SW480 (cell line): ENCODE measurements around the gene TMEM121.
"Not testable (repeated sequence)": the region's sequence is repeated elsewhere in the genome, so short reads cannot be mapped to it uniquely, and the experiment has no call there.

ENCODE experiments used
- DNase-seq: peaks from one replicate; pipeline ENCODE4 v3.0.0-alpha.2; 2016; ENCODE audit warnings: low spot score

The TMEM121 gene

DNA sequence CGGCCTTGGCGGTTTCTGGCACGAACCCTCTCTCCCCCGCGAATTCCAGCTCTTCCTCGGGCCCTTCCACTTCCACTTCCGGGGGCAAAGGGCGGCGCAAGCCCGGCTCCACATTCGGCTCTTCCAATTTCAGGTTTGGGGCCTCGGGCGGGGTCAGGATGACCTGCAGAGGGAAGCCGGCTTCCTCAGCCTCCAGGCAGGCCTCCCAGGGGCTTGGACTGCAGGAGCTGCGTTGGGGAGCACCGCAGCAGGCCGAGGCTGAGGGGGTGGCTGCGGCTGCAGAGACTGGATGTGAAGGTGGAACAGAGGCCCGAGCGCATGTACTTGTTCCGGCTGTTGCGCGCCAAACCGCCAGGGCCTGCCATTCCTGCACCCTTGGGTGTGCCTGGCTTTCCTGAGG is 20.7 kb downstream of the TMEM121 start:
- not testable (repeated sequence) for DNase-seq

DNA sequence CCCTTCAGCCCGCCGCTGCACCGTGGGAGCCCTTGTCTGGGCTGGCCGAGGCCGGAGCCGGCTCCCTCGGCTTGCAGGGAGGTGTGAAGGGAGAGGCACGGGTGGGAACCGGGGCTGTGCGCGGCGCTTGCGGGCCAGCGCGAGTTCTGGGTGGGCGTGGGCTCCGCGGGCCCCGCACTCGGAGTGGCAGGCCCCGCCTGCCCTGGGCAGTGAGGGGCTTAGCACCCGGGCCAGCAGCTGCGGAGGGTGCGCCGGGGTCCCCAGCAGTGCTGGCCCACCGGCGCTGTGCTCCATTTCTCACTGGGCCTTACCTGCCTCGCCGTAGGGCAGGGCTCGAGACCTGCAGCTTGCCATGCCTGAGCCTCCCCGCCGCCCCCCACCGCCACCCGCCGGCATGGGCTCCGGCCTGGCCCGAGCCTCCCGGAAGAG is 21.4 kb downstream of the TMEM121 start:
- no peak for DNase-seq

- no peak for DNase-seq
Observed at GRCh38 chr14:105549481-105549880, 23.1 kb downstream of the TMEM121 start.

DNA sequence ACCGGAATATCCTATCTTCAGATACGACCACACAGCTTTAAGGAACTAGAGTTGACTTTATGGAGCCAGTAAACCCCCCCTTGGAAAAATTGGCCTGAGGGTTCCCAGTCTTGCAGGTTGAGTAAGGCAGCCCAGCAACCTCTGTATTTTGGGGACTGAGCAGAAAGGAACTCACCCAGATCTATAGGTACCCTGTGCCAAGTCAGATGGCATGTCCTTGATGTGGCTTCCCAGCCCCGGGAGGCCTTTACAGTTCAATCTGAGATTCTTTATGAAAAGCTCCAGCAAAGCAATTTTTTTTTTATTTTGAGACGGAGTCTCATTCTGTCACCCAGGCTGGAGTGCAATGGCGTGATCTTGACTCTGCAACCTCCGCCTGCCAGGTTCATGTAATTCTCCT is 27.6 kb downstream of the TMEM121 start:
- DNase-seq = no peak

- no peak for DNase-seq
Observed at GRCh38 chr14:105554523-105554922, 28.1 kb downstream of the TMEM121 start.

GRCh38 chr14:105557671-105558070 is 31.3 kb downstream of the TMEM121 start:
- DNase-seq = not testable (repeated sequence)

- not testable (repeated sequence) for DNase-seq
Observed at GRCh38 chr14:105558449-105559154, 32.2 kb downstream of the TMEM121 start.

- not testable (repeated sequence) for DNase-seq
Observed at GRCh38 chr14:105559384-105560047, 33.1 kb downstream of the TMEM121 start.

- not testable (repeated sequence) for DNase-seq
Observed at GRCh38 chr14:105560048-105560669, 33.8 kb downstream of the TMEM121 start.

DNA sequence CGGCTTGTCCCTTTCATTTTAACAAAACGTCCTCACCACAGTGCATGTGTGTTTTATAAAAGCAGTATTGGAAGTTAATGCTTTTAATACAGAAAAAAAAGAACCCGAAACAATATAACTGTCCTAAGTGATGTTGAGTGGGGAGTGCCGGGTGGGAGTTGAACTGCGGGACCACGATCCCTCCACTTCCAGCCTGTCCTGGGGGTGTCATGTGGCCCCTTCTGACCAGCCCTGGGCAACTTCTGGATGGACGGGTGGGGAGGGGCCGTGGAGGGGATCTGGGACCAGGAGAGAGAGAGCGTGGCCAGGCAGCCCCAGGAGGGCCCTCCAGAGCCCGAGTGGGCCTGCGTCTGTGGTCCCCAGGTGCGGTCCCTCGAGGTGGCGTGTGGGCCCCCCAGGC is 35.0 kb downstream of the TMEM121 start:
- not testable (repeated sequence) for DNase-seq

- DNase-seq = no peak
Observed at GRCh38 chr14:105562713-105563346, 36.4 kb downstream of the TMEM121 start.

DNA sequence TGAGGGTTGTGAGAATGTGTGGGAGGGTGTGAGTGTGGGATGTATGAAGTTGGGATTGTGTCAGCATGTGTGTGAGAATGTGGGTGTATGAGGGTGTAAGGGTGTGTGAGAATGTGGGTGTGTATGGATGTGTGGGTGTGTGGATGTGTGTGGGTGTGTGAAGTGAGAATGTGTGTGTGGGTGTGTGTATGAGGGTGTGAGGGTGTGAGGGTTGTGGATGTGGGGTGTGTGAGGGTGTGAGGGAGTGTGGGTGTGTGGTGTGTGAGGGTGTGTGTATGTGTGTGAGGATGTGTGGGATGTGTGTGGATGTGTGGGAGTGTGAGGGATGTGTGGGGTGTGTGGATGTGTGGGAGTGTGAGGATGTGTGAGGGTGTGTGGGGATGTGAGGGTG is 37.0 kb downstream of the TMEM121 start:
- no peak for DNase-seq

DNA sequence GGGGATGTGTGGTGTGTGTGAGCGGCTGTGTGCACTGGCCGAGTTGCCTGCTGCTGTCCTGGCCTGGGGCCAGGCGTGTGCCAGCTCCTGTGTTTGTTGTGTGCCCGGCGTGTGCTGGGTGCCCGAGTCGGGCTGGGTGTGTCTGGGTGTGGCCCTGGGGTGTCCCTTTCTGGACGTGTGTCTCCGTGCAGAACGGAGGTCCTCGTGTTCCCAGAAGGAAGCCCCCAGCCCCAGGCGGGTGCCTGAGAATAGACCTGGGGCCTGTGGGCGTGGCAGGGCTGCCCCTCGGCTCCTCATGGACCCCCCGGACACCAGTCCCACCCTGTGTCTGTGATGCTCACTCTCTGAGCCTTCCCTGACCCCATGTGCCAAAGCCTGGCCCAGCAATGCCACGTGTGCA is 38.2 kb downstream of the TMEM121 start:
- not testable (repeated sequence) for DNase-seq

- DNase-seq = not testable (repeated sequence)
Observed at GRCh38 chr14:105565185-105565919, 39.0 kb downstream of the TMEM121 start.

GRCh38 chr14:105566248-105567163 is 40.1 kb downstream of the TMEM121 start:
- not testable (repeated sequence) for DNase-seq

- DNase-seq = not testable (repeated sequence)
Observed at GRCh38 chr14:105567164-105568103, 41.1 kb downstream of the TMEM121 start.

- not testable (repeated sequence) for DNase-seq
Observed at GRCh38 chr14:105568140-105568843, 41.9 kb downstream of the TMEM121 start.

DNA sequence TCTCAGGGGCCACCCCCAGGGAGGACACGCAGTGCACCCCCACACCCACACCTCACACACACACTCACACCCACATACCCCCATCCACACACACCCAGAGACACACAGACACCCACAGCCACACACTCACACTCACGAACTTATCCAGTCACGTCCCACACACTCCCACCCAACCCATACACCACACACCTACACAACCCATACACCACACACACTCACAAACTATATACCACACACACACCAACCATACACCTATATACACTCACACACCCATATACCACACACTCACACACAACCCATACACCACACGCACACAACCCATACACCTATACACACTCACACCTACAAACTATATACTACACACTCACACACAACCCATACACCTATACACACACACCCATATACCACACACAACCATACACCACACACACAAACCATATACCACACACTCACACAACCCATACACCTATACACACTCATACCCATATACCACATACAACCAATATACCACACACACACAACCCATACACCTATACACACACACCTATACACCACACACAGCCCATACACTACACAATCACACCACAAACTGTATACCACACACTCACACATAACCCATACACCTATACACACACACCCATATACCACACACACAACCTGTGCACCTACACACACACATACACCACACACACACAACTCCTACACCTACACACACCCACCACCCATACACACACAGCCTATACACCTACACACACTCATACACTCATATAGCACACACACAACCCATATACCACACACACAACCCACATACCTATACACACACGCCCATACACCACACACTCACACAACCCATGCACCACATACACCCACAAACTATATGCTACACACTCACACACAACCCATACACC is 42.7 kb downstream of the TMEM121 start:
- DNase-seq = no peak
